Progenitor cell of endocrine pancreas (in vitro differentiated cells): ENCODE data around the gene CRB2. TPM values are rescaled to one million over a fixed set of nuclear protein-coding genes. Genes with fewer than 3 reads are reported as not detected.

Experiments
- DNase-seq: peaks from one replicate; pipeline ENCODE4 v3.0.0; 2021; ENCODE audit warnings: low spot score; ENCODE audit not compliant: unreplicated experiment
- H3K27ac Mint-ChIP-seq: 2 replicates; pipeline ENCODE4 v1.8.0; 2021; ENCODE audit warnings: mild to moderate bottlenecking, moderate library complexity, mixed read lengths
- H3K27me3 Mint-ChIP-seq: 2 replicates; pipeline ENCODE4 v1.8.0; 2021; ENCODE audit warnings: mixed read lengths
- H3K36me3 Mint-ChIP-seq: 2 replicates; pipeline ENCODE4 v1.8.0; 2022; ENCODE audit warnings: mixed read lengths; ENCODE audit not compliant: insufficient read depth
- H3K4me1 Mint-ChIP-seq: 2 replicates; pipeline ENCODE4 v1.8.0; 2021; ENCODE audit warnings: low read depth, mixed read lengths
- H3K4me3 Mint-ChIP-seq: 2 replicates; pipeline ENCODE4 v1.8.0; 2021; ENCODE audit warnings: low read depth, mild to moderate bottlenecking, moderate library complexity, mixed read lengths
- H3K9me3 Mint-ChIP-seq: 2 replicates; pipeline ENCODE4 v1.8.0; 2021; ENCODE audit warnings: low read depth, mixed read lengths
- long read RNA-seq: library from polyadenylated mRNA; unstranded; transcript quantifications from one replicate; pipeline ENCODE4 v2.0.0, GENCODE V29; 2020
- total RNA-seq: library from RNA; stranded (reverse); gene quantifications from 2 replicates; pipeline ENCODE4 v1.2.1, GENCODE V29; 2021
- TF ChIP-seq, protein P1 (sequence below): fragments of 200-600 bp; sonication (generic); IDR thresholded peaks from one replicate; pipeline ENCODE4 v1.5.0; 2021; ENCODE audit warnings: antibody characterized with exemption, mild to moderate bottlenecking; ENCODE audit not compliant: unreplicated experiment

Gene CRB2
- 7.1 and 8.4 TPM in 2 replicates for total RNA-seq
- long read RNA-seq = 0 reads

DNA sequence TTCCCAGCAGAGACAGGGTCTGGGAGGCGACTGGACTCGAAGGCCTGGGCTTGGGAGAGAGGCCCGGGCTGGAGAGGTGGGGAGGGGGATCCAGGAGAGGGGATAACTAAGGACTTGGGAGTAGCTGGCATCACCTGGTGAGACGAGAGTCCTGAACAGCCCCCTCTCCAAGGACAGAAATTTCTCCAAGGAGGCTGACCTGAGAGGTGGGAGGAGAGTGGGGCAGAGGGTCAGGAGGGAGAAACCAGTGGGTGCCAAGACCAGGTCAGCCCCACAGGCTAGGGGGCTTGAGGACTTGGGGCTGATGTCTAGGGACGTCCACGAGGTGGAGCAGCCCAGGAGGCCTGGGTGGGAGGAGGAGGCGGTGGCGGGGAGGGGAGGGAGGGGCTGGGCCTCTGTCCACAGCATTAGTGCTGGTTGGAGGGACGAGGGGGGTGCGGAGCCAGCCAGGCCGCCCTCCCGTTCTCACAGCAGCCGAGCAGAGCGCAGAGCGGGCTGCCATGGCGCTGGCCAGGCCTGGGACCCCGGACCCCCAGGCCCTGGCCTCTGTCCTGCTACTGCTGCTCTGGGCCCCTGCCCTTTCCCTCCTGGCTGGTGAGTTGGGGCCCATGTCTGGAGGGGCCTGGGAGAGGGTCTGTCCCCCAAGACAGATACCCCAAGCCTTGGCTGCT is at the start of gene CRB2:
CRB2 (plus strand) TSS at position 437 of the 671 bp plus-strand sequence; CDS start at position 501, 64 bp downstream.
- H3K4me1 Mint-ChIP-seq = peaks cover 38% of the 10 kb centered on the region
- peak within 1 kb of the TSS; percentile 61 for H3K4me3 Mint-ChIP-seq
- H3K36me3 Mint-ChIP-seq = no peaks in the 10 kb centered on the region
- peak within 1 kb of the TSS; percentile 57 for H3K27ac Mint-ChIP-seq
- peak; percentile 58 for DNase-seq
- no peaks in the 10 kb centered on the region for H3K9me3 Mint-ChIP-seq
- TF ChIP-seq, protein P1, sequence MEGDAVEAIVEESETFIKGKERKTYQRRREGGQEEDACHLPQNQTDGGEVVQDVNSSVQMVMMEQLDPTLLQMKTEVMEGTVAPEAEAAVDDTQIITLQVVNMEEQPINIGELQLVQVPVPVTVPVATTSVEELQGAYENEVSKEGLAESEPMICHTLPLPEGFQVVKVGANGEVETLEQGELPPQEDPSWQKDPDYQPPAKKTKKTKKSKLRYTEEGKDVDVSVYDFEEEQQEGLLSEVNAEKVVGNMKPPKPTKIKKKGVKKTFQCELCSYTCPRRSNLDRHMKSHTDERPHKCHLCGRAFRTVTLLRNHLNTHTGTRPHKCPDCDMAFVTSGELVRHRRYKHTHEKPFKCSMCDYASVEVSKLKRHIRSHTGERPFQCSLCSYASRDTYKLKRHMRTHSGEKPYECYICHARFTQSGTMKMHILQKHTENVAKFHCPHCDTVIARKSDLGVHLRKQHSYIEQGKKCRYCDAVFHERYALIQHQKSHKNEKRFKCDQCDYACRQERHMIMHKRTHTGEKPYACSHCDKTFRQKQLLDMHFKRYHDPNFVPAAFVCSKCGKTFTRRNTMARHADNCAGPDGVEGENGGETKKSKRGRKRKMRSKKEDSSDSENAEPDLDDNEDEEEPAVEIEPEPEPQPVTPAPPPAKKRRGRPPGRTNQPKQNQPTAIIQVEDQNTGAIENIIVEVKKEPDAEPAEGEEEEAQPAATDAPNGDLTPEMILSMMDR = peak; percentile 42
- H3K27me3 Mint-ChIP-seq = peaks cover 30% of the 10 kb centered on the region

- Mint-ChIP-seq H3K9me3 (no peaks in the 10 kb centered on the region), H3K27ac (no peak overlapping the region), H3K36me3 (no peaks in the 10 kb centered on the region), H3K4me3 (no peak overlapping the region), H3K4me1 (peaks cover 25% of the 10 kb centered on the region), H3K27me3 (peaks cover 9% of the 10 kb centered on the region)
- DNase-seq = no peak
- TF ChIP-seq, protein P1 = no peak
These were observed 46.4 kb upstream of the CRB2 start for GRCh38 chr9:123309611-123310010.

GRCh38 chr9:123310551-123311249 is 45.3 kb upstream of the CRB2 start:
- Mint-ChIP-seq H3K9me3 (no peaks in the 10 kb centered on the region), H3K4me3 (no peak overlapping the region), H3K27me3 (peaks cover 4% of the 10 kb centered on the region), H3K27ac (peak overlapping the region; percentile 84), H3K4me1 (peaks cover 21% of the 10 kb centered on the region), H3K36me3 (no peaks in the 10 kb centered on the region)
- DNase-seq = no peak
- TF ChIP-seq, protein P1 = no peak

DNA sequence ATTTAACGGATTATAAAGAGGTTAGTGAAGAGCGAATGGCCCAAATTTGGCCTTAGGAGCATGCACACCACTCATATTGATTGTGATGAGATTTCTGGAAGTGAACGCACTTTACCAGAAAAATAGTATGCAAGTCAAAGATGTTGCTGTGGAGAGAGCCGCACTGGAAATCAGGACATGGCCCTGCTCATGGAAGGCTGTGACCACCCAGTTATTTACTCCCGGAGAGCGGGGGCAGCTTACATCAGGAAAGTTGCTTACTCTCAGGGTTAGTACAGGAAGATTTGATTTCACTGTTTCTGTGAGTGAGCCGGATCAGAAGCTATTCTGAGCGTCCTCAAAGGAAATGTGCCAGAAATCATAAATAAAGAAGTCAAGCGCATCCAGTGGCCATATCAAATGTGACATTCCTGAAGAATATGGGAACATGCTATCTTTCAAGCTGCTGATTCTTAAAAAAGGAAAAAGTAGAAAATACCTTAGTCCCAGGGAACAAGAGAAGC is 44.7 kb upstream of the CRB2 start:
- Mint-ChIP-seq H3K36me3 (no peaks in the 10 kb centered on the region), H3K4me1 (peaks cover 21% of the 10 kb centered on the region), H3K27ac (peak overlapping the region; percentile 84), H3K4me3 (no peak overlapping the region), H3K9me3 (no peaks in the 10 kb centered on the region), H3K27me3 (peaks cover 4% of the 10 kb centered on the region)
- TF ChIP-seq, protein P1 = no peak
- DNase-seq = no peak

GRCh38 chr9:123312306-123312877 is 43.6 kb upstream of the CRB2 start:
- Mint-ChIP-seq H3K27me3 (no peaks in the 10 kb centered on the region), H3K4me3 (no peak overlapping the region), H3K36me3 (no peaks in the 10 kb centered on the region), H3K4me1 (peaks cover 21% of the 10 kb centered on the region), H3K9me3 (no peaks in the 10 kb centered on the region), H3K27ac (no peak overlapping the region)
- DNase-seq = no peak
- TF ChIP-seq, protein P1 = no peak
